Right hindlimb (tissue), 1 donor: ENCODE results near the gene MATR3.
"Not testable (repeated sequence)": the region's sequence is repeated elsewhere in the genome, so short reads cannot be mapped to it uniquely, and the experiment has no call there.

Experiments
- DNase-seq: peaks from one replicate; pipeline ENCODE4 v3.0.0-alpha.2; 2018

Gene MATR3

DNA sequence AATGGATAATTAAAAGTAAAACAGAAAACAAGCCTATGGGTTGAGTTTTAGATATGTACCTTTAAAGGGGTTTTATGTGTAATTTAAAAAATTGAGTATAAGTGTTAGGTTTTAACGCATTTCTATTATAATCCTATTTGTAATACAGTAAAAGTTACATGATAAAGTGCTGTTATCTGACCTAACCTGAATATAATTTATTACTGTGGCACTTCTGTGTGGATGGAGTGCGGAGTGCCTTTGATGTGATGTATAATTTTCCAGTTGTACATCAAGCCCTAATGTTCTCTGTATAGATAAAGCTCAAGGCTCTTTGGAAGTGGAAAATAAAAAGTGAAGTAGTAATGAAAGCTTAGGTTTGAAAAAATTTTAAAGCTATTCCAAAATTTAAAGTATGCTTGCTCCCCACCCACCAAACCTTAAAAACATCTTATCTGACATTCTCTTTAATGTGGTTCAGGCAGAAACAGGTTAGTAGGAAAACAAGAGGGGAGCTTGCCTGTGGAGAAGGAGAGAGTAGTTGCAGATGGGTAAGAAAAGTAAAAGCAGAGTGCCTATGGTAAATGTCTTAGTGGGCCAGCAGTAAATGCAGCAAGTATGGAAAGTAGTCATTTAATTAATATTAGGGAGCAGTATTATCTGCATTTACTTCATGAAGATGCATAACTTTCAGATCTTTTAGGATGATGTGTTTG is 4.0 kb downstream of the MATR3 start:
- DNase-seq, result no peak

DNA sequence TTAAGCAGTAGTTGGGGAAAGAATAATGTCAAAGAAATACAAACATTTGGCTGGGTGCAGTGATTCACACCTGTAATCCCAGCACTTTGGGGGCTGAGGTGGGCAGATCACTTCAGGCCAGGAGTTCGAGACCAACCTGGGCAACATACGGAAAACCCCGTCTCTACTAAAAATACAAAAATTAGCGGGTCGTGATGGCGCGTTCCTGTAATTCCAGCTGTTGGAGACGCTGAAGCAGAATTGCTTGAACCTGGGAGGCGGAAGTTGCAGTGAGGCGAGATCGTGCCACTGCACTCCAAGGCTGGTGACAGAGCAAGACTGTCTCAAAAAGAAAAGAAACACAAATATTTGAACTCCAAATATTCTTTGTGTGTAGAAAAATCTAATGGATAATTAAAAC is 4.7 kb downstream of the MATR3 start:
- DNase-seq, result no peak

DNA sequence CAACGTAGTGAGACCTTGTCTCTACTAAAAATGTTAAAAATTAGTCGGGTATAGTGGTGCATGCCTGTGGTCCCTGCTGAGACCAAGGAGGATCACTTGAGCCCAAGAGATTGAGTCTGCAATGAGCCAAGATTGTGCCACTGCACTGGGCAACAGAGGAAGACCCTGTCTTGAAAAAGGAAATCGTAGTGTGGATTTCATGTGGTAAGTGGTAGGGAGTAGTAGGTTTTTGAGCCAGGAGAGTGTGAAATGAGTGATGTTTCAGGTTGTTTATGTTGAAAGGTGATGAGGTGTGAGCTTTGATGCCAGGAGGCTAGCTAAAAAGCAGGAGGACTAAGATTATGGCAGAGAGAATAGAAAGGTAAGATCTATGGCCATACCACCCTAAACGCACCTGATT is 5.9 kb downstream of the MATR3 start:
- no peak for DNase-seq

DNA sequence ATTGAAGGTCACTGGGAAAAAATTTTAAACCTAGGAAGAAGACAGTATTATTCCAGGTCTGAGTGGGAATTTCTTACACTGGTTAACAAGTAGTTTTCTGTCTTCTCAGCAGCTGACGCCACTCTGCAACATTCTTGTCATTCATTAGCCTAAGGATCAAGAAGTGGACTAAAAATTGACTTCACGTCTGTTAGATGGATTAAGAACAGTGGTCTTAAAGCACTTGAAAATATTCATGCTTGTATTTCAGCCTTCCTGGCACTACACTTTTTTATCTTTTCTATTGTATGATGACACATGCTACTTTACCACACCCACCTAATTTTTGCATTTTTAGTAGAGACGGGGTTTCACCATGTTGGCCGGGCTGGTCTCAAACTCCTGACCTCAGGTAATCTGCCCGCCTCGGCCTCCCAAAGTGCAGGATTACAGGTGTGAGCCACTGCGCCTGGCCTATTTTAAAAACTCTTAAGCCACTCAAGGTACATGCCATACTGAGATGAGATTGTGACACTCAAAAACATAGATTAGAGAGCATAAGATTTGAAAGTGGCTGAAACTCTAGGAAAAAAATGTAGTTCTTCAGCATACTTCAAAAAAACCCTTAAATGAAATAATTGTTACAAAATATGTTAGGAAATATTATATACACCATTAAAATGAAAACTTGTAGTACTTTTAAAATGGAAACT is 8.4 kb downstream of the MATR3 start:
- no peak for DNase-seq

DNA sequence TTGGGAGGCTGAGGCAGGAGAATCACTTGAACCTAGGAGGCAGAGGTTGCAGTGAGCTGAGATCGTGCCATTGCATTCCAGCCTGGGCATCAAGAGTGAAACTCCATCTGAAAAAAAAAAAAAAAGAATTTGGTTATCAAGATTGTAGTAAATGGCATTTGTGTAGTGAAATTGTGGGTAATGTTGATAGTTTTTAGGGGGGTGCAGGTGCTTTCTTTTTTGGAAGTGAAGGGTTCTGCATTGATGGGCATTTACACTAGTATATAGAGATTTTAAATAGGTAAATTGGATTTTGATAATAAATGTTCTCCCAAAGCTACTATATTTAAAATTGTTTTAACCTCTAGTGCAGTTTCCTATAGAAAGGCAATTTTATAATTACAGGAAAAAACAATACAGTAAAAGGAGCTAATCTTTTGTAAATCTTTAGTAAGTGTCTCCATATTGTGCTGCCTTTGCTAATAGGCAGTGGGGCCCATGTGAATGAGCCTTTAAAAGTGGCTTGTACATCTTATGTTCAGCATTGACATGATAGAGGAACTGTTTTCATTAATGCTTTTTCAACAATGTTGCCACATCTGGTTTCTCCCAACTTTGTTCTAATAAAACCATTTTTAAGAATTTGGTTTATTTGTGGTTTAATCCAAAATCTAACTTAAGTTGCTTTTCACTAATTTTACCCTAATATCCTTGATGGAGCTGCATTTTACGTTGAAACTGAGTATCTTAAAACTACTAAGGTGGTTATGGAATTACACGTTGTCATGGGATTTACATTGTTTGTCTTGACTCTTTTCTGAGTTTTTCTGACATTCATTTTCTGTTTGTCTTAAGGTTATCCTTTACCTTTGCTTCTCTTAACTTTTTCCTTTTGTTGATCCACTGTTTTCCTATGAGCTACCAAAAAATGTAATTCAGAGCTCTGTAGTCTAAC is 11.1 kb downstream of the MATR3 start:
- DNase-seq, result no peak

DNA sequence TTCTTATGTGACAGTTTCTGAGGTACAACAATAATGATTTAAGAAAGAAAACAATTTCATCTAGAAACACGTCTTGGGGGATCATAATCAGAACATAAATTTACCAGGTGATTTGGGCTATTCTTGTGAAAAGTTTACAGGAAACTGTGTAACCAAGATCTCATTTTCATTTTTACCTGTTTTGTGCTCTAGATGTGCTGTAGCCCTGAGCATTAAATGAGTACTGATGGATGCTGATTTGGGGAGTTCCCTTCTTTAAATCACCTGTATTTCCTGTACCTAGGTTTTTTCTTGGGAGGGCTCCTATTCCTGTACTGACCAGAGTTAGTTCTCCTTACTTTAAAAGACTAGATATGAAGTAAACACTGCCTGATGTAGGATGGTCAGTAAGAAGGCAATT is 12.7 kb downstream of the MATR3 start:
- no peak for DNase-seq

DNA sequence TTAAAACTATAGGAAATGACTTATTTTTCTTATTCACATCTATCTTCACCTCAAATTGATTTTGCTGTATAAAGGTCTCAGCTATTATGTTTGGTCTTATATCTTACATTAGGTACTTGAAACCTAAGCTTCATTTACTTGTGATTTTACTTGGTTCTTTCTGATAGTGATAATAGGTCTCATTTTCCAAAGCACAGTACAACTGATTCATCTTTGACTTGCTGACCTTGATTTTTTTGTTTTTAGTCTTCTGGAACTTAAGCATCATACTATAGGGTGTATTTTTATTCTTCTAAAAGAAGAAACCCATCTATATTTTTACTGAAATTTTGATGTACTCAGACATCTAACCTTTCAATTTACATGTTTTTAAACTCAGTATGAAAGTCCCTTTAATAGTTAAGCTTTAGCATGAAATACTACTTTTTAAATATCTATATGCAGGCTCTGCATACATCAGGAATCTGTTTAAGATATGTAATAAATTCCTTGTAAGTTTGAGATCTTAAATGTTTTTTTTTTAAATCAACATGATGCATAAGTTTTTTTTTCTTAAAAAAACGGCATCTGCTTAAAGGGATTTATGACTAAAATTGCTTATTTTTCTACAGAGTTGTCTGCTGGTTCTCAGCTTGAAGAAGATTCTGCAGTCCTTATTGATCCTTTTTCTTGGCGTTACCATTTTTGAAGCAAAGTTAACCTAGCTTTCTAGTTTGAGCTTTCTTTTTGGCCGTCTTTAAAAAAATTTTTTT is 13.3 kb downstream of the MATR3 start:
- DNase-seq, result no peak

DNA sequence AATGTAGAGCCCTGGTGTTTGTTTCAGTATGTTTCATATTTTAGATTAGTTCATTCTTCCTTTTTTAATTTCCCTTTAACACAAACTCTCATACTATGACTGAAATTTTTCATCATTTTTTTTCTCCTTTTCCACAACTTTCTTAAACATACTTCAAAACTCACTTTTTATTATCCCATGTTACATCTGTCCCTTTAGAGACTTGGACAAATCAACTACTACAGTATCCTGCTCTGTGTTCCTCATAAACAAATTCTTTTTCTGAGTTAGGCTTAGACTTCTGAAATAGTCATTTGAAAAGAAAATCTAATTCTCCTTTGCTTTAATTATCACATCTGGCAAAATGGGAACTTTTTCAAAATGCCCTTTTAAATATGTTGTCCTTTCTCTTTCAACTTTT is 15.3 kb downstream of the MATR3 start:
- DNase-seq, result no peak

DNA sequence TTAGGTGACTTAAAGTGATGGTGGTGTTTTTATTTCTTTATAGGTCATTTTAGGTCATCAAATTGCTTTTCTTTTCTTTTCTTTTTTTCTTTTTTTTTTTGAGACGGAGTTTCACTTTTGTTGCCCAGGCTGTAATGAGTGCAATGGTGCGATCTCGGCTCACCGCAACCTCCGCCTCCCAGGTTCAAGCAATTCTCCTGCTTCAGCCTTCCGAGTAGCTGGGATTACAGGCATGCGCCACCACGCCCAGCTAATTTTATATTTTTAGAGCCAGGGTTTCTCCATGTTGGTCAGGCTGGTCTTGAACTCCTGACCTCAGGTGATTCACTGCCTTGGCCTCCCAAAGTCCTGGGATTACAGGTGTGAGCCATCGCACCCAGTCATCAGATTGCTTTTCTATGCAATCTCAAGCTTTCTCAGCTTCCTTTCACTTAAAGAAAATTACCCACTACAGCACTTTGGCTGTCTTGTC is 17.2 kb downstream of the MATR3 start:
- DNase-seq, result not testable (repeated sequence)

DNA sequence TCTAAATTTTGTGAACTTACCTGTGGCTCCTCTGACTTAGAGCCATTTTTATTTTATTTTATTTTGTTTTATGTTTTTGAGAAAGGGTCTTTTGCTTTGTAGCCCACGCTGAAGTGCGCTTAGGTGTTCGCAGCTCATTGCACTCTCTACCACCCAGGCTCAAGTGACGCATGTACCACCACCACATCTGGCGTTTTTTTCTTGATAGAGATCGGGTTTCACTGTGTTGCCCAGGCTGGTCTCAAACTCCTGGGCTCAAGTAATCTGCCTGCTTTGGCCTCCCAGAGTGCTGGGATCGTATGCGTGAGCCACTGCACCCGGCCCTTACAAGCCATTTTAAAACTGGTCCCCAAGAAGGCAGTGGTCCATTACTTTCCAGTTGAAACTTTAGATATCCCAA is 18.5 kb downstream of the MATR3 start:
- DNase-seq, result no peak

DNA sequence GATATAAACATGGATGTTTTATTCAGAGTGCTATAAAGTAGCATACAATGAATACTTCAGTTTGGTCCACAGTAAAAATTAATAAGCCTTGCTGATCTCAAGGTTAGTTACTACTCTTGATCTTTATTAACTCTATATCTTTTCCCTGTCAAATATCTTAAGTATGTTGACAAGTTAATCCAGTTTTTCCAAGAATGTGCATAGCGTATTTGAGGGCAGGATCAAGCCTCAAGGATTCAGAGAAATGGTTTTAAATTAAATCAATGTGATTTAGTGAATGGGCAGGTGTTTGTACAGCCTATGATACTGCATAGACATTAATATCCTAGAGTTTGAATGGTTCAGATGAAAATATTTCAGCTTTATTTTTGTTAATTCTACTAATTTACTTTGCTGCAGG is 20.7 kb downstream of the MATR3 start:
- DNase-seq, result no peak

DNA sequence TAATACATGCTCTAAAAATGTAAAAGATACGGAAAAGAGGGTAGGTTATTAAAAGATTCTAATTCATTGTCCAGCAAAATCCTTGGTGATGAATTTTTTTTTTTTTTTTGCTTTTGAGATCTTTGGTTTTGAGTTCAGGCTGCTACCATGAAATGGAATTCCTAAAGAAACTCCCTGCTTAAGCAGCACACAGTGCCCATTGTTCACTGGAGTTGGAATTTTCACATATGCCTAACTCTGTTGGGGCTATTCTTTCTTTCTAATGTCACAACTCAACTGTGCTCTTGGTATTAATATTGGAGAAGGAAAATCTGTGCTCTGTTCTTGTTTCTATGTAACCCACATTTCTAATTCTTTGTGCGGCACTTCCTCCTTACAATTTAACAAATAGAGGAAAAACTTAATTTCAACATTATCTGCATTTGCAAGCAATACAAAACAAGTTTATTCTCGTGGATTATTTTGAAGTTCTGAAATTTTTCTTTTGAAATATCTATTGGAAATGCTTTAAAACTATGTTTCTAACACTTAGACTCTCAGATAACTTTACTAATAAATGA is 21.6 kb downstream of the MATR3 start:
- no peak for DNase-seq

DNA sequence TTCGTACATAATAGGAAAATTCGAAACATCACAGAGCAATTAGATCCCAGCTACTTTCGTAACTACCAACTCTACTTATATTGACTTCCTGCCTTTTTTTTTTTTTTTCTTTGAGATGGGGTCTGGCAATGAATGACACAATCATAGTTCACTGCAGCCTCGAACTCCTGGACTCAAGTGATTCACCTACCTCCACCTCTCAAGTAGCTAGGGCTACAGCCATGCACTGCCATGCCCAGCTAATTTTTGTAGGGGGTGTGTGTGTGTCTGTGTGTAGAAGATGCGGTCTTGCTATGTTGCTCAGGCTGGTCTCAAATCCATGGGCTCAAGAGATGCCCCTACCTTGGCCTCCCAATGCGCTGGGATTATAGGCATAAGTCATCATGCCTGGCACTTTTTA is 42.3 kb downstream of the MATR3 start:
- no peak for DNase-seq

DNA sequence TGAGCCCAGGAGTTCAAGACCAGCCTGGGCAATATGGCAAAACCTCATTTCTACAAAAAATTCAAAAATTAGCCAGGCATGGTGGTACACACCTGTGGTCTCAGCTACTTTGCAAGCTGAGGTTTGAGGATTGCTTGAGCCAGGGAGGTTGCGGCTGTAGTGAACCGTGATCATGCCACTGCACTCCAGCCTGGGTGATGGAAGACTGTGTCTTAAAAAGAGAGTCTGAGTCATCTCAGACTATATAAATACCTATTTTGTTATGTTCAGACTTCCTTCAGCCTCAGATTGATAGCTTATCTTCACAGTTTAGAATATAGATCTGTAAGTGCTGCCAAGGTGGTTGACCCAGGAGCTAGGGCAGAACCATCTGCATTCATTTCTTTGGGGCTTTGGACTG is 46.5 kb downstream of the MATR3 start:
- DNase-seq, result no peak

DNA sequence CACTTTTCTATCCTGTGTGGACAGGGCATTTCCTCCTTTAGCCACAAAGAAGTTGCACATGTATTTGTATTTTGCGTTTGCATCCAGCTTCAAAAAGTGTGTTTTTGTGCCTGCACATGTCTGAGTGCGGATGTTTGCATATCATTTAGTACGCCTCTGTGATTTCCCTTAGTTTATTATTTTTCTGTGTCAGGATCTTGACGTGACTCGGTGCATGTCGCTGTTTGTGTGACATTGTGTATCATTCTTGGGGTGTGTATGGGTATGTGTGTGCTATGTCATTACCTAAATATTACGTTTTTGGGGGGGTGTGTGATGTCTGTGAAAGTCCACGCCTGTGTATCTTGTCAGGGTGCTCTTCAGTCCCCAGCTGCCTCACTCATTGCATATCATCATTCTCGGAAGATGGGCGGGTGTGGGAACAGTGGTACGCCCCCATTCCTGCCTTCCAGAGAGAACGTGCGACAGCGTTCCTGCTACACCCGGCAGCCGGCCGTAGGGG is 47.7 kb downstream of the MATR3 start:
- DNase-seq, result no peak

DNA sequence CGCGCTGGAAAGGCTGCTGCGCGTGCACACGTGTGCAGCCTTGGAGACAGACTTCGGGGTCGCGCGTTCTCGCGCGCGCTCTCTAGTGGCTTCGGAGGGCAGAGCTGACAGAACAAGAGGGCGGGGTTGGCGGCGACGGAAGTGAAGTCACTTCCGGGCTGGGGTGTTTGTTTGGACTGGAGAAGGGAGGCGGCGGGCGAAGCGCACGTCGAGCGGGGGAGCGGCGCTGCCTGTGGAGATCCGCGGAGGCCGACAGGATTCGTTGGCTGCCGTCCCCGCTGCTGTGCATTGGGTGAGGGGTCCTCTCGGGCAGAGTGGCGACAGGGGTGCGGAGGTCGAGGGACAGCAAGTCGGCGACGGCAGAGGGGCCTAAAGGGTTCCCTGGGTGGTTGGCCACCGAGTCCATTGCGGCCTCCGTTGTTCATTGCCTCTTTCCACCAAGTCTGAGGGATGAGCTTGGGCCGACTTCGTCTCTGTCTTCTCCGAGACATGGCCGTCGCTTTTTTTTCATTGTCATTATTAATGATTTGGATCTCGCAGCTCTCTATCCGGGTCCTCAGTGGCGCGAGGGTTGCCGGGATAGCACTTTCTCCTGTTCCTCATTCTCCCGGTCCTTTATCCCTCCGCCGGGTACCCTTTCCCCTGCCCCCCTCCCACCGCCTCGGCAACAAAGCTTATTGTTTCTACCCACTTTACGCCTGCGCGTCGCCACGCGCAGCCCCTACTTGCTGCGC is 48.3 kb downstream of the MATR3 start, which contains the start of gene PAIP2:
Gene PAIP2 (plus strand): TSS at position 166 of the 734 bp plus-strand sequence. CDS start 21,931 bp downstream, outside the sequence.
- peak; percentile 99 for DNase-seq

DNA sequence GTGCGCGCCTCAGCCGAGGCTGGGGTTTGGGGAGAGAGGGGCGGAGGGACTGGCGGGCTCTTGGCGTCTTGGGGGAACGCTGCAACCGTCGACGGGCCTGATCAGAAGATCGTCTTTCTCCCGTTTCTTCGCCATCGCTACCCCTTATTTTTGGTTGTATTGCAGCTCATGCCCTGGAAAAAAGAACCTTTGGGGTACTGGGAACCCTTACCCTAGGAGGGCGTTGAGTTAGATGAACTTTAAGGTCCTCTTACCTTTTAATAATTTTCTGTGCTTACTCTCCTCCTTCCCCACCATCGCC is 48.8 kb downstream of the MATR3 start:
- DNase-seq, result no peak

DNA sequence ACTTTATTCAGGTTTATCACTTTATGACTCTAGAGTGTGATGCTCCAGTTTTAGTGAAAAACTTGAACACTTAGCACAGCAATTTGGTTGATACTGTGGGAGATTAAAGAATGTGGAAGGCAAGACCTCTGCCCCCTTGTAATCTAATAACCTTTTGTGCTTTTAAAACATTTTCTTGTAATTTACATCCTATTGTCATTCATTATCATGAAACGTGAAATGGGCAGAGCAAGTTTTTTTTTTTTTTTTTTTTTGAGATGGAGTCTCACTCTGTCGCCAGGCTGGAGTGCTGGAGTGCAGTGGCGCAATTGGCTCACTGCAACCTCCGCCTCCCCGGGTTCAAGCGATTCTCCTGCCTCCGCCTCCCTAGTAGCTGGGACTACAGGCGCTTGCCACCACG is 49.9 kb downstream of the MATR3 start:
- no peak for DNase-seq

DNA sequence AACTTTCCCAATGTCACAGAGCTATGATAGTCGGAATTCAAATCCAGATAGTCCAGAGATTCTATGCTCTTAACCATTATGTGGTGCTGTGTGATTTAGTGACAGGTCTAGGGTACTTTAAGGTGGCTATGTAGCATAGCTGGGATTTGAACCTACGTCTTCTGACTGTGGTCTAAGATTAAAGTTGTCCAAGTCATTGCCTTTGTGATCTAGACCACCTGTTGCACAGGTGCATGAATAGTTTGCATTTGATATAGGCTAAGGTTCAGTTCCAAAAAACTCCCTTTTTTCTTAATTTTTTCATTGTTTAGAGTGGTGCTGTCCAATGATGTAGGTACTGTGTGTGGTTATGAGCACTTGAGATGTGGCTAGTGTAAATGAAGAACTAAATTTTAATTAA is 50.6 kb downstream of the MATR3 start:
- no peak for DNase-seq

DNA sequence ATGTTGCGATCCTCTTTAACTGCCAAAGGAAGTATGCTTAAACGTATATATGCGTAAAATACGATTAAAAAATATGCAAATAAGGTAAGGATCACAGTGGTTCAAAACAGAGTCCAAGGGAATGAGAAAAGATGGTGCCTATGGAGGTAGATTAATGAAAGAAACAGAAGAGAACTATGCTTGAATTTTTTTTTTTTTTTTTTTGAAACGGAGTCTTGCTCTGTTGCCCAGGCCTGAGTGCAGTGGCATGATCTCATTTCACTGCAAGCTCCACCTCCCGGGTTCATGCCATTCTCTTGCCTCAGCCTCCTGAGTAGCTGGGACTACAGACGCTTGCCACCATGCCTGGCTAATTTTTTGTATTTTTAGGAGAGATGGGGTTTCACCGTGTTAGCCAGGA is 51.9 kb downstream of the MATR3 start:
- DNase-seq, result not testable (repeated sequence)

DNA sequence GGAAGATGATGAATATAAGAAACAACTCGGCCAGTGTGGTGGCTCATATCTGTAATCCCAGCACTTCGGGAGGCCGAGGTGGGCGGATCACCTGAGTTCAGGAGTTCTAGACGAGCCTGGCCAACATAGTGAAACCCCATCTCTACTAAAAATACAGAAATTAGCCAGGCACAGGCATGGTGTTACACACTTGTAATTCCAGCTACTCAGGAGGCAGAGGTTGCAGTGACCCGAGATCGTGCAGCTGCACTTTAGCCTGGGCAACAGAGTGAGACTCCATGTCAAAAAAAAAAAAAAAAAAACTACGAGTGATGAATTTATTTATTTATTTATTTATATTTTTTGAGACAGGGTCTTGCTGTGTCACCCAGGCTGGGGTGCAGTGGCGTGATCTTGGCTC is 54.3 kb downstream of the MATR3 start:
- not testable (repeated sequence) for DNase-seq

DNA sequence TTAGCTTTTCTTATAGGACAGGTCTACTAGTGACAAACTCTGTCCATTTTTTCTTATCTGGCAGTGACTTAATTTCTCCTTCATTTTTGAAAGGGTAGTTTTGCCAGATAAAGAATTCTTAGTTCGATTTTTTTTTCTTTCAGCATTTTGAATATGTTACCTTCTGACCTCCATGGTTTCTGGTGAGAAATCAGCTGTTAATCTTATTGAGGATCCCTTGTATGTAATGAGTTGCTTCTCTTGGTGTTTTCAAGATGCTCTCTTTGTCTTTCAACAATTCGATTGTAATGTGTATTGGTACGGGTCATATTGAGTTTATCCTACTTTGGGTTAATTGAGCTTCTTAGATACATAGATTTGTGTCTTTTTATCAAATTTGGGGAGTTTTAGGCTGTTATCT is 60.6 kb downstream of the MATR3 start:
- no peak for DNase-seq
